ENCODE data around the gene CA11.
"Not testable (repeated sequence)": the region's sequence is repeated elsewhere in the genome, so short reads cannot be mapped to it uniquely, and the experiment has no call there.

Gene CA11

DNA sequence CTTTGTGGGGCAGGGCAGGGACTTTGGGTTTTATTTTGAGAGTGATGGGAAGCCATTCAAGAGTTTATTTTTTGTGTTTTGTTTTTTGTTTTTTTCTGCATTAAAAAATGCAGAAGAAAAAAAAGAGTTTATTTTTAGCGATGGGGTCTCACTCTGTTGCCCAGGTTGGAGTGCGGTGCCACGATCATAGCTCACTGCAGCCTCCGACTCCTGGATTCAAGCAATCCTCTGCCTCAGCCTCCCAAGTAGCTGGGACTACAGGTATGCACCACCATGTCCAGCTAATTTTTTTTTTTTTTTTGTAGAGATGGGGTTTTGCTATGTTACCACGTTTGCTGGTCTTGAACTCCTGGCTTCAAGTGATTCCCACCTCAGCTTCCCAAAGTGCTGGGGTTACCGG, 12.5 kb upstream of the CA11 start:
- H3K9me3 ChIP-seq (ENCODE audit: control insufficient read depth in 2 of 2, low read length in 2 of 2) = no peaks in the 10 kb centered on the region
- H3K9ac ChIP-seq (ENCODE audit: low read depth in 1 of 2, low read length in 2 of 2) = no peak overlapping the region
- no peaks in the 10 kb centered on the region for H3K27me3 ChIP-seq (ENCODE audit: control insufficient read depth in 2 of 2, insufficient read depth in 2 of 2, low read length in 2 of 2)
- peaks cover 0 to 4% of the 10 kb centered on the region in 2 donors for H3K4me1 ChIP-seq (ENCODE audit: control insufficient read depth in 2 of 2, insufficient read depth in 2 of 2, low read length in 2 of 2)
- H3K4me3 ChIP-seq (ENCODE audit: low read length in 2 of 2) = no peak overlapping the region
- H3K27ac ChIP-seq (ENCODE audit: low read depth in 2 of 2, low read length in 2 of 2) = peak overlapping the region in 1 of 2 donors; percentile 42
- H3K36me3 ChIP-seq (ENCODE audit: control insufficient read depth in 2 of 2, insufficient read depth in 2 of 2, low read length in 2 of 2) = no peaks in the 10 kb centered on the region

DNA sequence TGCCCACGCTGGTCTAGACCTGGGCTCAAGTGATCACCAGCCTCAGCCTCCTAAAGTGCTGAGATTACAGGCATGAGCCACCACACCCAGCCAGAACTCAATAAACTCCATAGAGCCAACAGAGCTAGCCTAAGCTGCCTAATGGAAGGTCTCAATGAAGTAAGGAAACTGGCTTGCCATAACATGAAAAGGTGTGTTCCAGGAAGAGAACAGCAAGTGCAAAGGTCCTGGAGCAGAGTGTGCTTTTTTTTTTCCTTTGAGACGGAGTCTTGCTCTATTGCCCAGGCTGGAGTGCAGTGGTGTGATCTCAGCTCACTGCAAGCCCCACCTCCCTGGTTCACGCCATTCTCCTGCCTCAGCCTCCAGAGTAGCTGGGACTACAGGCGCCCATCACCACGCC, 11.8 kb upstream of the CA11 start:
- H3K4me3 ChIP-seq (ENCODE audit: low read length in 2 of 2); H3K27me3 ChIP-seq (ENCODE audit: control insufficient read depth in 2 of 2, insufficient read depth in 2 of 2, low read length in 2 of 2); H3K4me1 ChIP-seq (ENCODE audit: control insufficient read depth in 2 of 2, insufficient read depth in 2 of 2, low read length in 2 of 2); H3K9ac ChIP-seq (ENCODE audit: low read depth in 1 of 2, low read length in 2 of 2); H3K9me3 ChIP-seq (ENCODE audit: control insufficient read depth in 2 of 2, low read length in 2 of 2); H3K36me3 ChIP-seq (ENCODE audit: control insufficient read depth in 2 of 2, insufficient read depth in 2 of 2, low read length in 2 of 2): not testable (repeated sequence)
- H3K27ac ChIP-seq (ENCODE audit: low read depth in 2 of 2, low read length in 2 of 2) = peak overlapping the region in 1 of 2 donors; percentile 9

GRCh38 chr19:48656840-48657474, 11.0 kb upstream of the CA11 start:
- H3K4me1 ChIP-seq (ENCODE audit: control insufficient read depth in 2 of 2, insufficient read depth in 2 of 2, low read length in 2 of 2) = peaks cover 0 to 4% of the 10 kb centered on the region in 2 donors
- no peak overlapping the region for H3K4me3 ChIP-seq (ENCODE audit: low read length in 2 of 2)
- H3K27me3 ChIP-seq (ENCODE audit: control insufficient read depth in 2 of 2, insufficient read depth in 2 of 2, low read length in 2 of 2) = no peaks in the 10 kb centered on the region
- no peak overlapping the region for H3K27ac ChIP-seq (ENCODE audit: low read depth in 2 of 2, low read length in 2 of 2)
- no peaks in the 10 kb centered on the region for H3K36me3 ChIP-seq (ENCODE audit: control insufficient read depth in 2 of 2, insufficient read depth in 2 of 2, low read length in 2 of 2)
- H3K9ac ChIP-seq (ENCODE audit: low read depth in 1 of 2, low read length in 2 of 2) = no peak overlapping the region
- no peaks in the 10 kb centered on the region for H3K9me3 ChIP-seq (ENCODE audit: control insufficient read depth in 2 of 2, low read length in 2 of 2)

DNA sequence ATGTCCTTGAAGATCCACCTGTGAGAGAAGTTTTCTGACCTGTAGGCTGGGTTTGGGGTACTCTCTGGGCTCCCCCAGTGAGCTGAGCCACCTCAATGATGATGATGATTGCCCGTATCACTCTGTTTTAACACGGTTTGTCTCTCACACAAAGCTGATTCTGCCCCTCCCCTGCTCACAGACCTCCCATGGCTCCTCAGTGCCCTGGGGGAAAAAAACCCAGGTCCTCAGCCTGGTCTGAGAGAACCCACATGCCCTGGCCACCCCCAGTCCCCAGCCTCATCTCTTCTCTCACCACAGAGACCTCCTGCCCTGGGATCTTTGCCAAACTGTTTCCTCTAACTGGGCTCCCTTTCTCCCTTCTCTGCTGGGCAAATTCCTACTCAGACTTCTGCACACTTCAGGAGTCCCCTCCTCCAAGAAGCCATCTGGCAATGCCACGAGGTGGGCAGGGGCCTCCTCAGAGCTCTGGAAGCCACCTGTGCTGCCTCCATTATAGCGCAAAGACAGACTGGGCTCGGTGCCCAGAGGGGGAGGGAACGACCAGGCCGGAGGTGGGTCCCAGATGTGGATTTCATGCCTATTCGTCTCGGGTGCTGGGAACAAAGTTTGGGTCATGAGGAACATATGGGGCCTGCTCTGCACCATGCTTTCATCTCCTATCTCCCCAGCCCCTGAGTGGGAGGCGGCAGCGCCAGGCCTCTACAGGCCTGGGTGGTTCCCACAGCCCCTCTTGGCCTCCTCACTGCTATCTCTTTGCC, 8.5 kb upstream of the CA11 start:
- no peaks in the 10 kb centered on the region for H3K27me3 ChIP-seq (ENCODE audit: control insufficient read depth in 2 of 2, insufficient read depth in 2 of 2, low read length in 2 of 2)
- H3K9me3 ChIP-seq (ENCODE audit: control insufficient read depth in 2 of 2, low read length in 2 of 2) = no peaks in the 10 kb centered on the region
- no peak overlapping the region for H3K27ac ChIP-seq (ENCODE audit: low read depth in 2 of 2, low read length in 2 of 2)
- H3K4me1 ChIP-seq (ENCODE audit: control insufficient read depth in 2 of 2, insufficient read depth in 2 of 2, low read length in 2 of 2) = no peaks in the 10 kb centered on the region
- H3K9ac ChIP-seq (ENCODE audit: low read depth in 1 of 2, low read length in 2 of 2) = no peak overlapping the region
- no peak overlapping the region for H3K4me3 ChIP-seq (ENCODE audit: low read length in 2 of 2)
- no peaks in the 10 kb centered on the region for H3K36me3 ChIP-seq (ENCODE audit: control insufficient read depth in 2 of 2, insufficient read depth in 2 of 2, low read length in 2 of 2)

DNA sequence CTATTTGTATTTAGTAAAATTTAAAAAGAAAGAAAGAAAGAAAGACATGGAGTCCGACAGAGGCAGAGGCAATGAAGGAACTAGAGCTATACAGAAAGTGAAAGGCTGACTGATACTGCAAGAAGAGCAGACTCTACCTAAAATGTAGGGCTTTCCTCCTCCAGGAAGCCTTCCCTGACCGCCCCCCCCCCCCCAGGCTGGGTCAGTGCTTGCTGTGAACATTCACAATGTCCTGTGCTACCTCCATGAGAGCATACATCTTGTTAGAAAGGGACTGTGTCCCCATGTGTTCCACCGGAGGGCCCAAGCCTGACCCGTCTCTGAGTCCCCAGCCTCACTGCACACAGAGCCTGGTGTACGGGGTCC, 5.7 kb upstream of the CA11 start:
- no peak overlapping the region for H3K4me3 ChIP-seq (ENCODE audit: low read length in 2 of 2)
- no peaks in the 10 kb centered on the region for H3K9me3 ChIP-seq (ENCODE audit: control insufficient read depth in 2 of 2, low read length in 2 of 2)
- H3K4me1 ChIP-seq (ENCODE audit: control insufficient read depth in 2 of 2, insufficient read depth in 2 of 2, low read length in 2 of 2) = no peaks in the 10 kb centered on the region
- peaks cover 0 to 5% of the 10 kb centered on the region in 2 donors for H3K27me3 ChIP-seq (ENCODE audit: control insufficient read depth in 2 of 2, insufficient read depth in 2 of 2, low read length in 2 of 2)
- H3K36me3 ChIP-seq (ENCODE audit: control insufficient read depth in 2 of 2, insufficient read depth in 2 of 2, low read length in 2 of 2) = no peaks in the 10 kb centered on the region
- H3K27ac ChIP-seq (ENCODE audit: low read depth in 2 of 2, low read length in 2 of 2) = no peak overlapping the region
- no peak overlapping the region for H3K9ac ChIP-seq (ENCODE audit: low read depth in 1 of 2, low read length in 2 of 2)

DNA sequence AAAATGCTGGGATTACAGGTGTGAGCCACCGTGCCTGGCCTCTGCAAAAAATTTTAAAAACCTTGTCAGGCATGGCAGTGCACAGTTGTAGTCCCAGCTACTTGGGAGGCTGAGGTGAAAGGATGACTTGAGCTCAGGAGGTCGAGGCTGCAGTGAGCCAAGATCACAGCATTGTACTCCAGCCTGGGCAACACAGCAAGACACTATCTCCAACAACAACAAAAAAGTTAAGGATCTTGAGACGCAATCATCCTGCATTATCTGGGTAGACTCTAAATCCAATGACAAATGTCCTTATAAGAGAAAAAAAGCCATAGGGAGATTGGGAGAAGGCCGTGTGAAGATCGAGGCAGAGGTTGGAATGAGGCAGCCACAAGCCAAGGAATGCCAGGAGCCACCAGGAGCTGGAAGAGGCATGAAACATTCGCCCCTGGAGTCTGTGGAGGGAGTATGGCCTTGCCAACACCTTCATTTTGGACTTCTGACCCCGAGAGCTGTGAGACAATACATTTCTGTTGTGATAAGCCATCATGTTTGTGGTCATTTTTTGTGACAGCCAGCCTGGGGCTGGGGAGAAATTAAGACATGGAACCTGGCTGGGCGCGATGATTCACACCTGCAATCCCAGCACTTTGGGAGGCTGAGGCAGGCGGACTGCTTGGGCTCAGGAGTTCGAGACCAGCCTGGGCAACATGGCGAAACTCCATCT, 5.1 kb upstream of the CA11 start:
- H3K9ac ChIP-seq (ENCODE audit: low read depth in 1 of 2, low read length in 2 of 2) = no peak overlapping the region
- peaks cover 0 to 3% of the 10 kb centered on the region in 2 donors for H3K4me1 ChIP-seq (ENCODE audit: control insufficient read depth in 2 of 2, insufficient read depth in 2 of 2, low read length in 2 of 2)
- H3K27ac ChIP-seq (ENCODE audit: low read depth in 2 of 2, low read length in 2 of 2) = no peak overlapping the region
- H3K4me3 ChIP-seq (ENCODE audit: low read length in 2 of 2) = no peak overlapping the region
- H3K9me3 ChIP-seq (ENCODE audit: control insufficient read depth in 2 of 2, low read length in 2 of 2) = no peaks in the 10 kb centered on the region
- no peaks in the 10 kb centered on the region for H3K36me3 ChIP-seq (ENCODE audit: control insufficient read depth in 2 of 2, insufficient read depth in 2 of 2, low read length in 2 of 2)
- H3K27me3 ChIP-seq (ENCODE audit: control insufficient read depth in 2 of 2, insufficient read depth in 2 of 2, low read length in 2 of 2) = peaks cover 0 to 5% of the 10 kb centered on the region in 2 donors

DNA sequence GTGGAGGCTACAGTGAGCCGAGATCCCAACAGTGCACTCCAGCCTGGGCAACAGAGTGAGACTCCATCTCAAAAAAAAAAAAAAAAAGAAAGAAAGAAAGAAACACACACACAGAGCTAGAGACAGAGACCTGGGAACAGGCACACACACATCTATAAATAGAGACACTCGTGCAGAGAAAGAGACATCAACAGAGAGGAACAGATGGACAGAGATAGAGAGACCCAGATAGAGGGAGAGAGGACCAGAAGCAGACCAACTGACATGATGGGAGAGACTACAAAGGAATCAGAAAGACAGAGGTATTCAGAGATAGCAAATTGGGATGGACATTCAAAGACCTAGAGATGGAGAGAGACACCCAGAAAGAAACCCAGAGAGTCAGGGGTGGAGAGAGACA, 2.1 kb upstream of the CA11 start:
- no peak overlapping the region for H3K9ac ChIP-seq (ENCODE audit: low read depth in 1 of 2, low read length in 2 of 2)
- H3K27me3 ChIP-seq (ENCODE audit: control insufficient read depth in 2 of 2, insufficient read depth in 2 of 2, low read length in 2 of 2) = peaks cover 0 to 11% of the 10 kb centered on the region in 2 donors
- peaks cover 8 to 15% of the 10 kb centered on the region in 2 donors for H3K4me1 ChIP-seq (ENCODE audit: control insufficient read depth in 2 of 2, insufficient read depth in 2 of 2, low read length in 2 of 2)
- no peak overlapping the region for H3K4me3 ChIP-seq (ENCODE audit: low read length in 2 of 2)
- no peaks in the 10 kb centered on the region for H3K9me3 ChIP-seq (ENCODE audit: control insufficient read depth in 2 of 2, low read length in 2 of 2)
- no peak overlapping the region for H3K27ac ChIP-seq (ENCODE audit: low read depth in 2 of 2, low read length in 2 of 2)
- H3K36me3 ChIP-seq (ENCODE audit: control insufficient read depth in 2 of 2, insufficient read depth in 2 of 2, low read length in 2 of 2) = no peaks in the 10 kb centered on the region

- Histone ChIP-seq H3K27ac (ENCODE audit: low read depth in 2 of 2, low read length in 2 of 2) (peak overlapping the region in 1 of 2 donors; percentile 75), H3K27me3 (ENCODE audit: control insufficient read depth in 2 of 2, insufficient read depth in 2 of 2, low read length in 2 of 2) (peaks cover 0 to 11% of the 10 kb centered on the region in 2 donors), H3K9me3 (ENCODE audit: control insufficient read depth in 2 of 2, low read length in 2 of 2) (no peaks in the 10 kb centered on the region), H3K4me1 (ENCODE audit: control insufficient read depth in 2 of 2, insufficient read depth in 2 of 2, low read length in 2 of 2) (peaks cover 8 to 15% of the 10 kb centered on the region in 2 donors), H3K36me3 (ENCODE audit: control insufficient read depth in 2 of 2, insufficient read depth in 2 of 2, low read length in 2 of 2) (no peaks in the 10 kb centered on the region), H3K9ac (ENCODE audit: low read depth in 1 of 2, low read length in 2 of 2) (peak overlapping the region in 1 of 2 donors; percentile 41), H3K4me3 (ENCODE audit: low read length in 2 of 2) (peak overlapping the region; percentile 37 to 64)
Measured at GRCh38 chr19:48646722-48647216, 782 bp upstream of the CA11 start.

DNA sequence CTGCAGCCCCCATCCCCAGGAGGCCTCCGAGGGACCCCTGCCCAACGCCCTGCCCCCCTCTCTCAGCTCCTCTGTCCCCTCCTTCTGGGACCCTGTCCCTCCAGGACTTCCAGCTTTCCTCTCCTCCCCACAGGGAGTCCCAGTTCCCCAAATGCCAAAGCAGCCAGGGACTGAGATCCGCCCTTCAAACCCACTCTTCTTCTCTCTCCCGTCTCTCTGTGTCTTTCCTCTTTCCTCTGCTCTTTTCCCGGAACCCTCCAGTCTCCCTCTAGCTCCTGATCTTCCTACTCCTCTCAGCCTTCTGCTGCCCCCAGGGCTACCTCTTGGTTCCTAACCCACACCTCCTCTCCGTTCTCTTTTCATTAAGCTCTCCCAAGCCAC, 377 bp downstream of the CA11 start:
- Histone ChIP-seq H3K27me3 (ENCODE audit: control insufficient read depth in 2 of 2, insufficient read depth in 2 of 2, low read length in 2 of 2) (peaks cover 0 to 11% of the 10 kb centered on the region in 2 donors), H3K27ac (ENCODE audit: low read depth in 2 of 2, low read length in 2 of 2) (peak overlapping the region; percentile 52 to 75), H3K4me1 (ENCODE audit: control insufficient read depth in 2 of 2, insufficient read depth in 2 of 2, low read length in 2 of 2) (peaks cover 8 to 15% of the 10 kb centered on the region in 2 donors), H3K9ac (ENCODE audit: low read depth in 1 of 2, low read length in 2 of 2) (peak overlapping the region; percentile 43 to 59), H3K36me3 (ENCODE audit: control insufficient read depth in 2 of 2, insufficient read depth in 2 of 2, low read length in 2 of 2) (no peaks in the 10 kb centered on the region), H3K9me3 (ENCODE audit: control insufficient read depth in 2 of 2, low read length in 2 of 2) (no peaks in the 10 kb centered on the region), H3K4me3 (ENCODE audit: low read length in 2 of 2) (peak overlapping the region; percentile 53 to 64)
